ENCODE results near the gene RIPOR3. TPM values are rescaled to one million over a fixed set of nuclear protein-coding genes. Genes with fewer than 3 reads are reported as not detected.

Gene RIPOR3
- total RNA-seq, 2 donors from 2014 or later, result 4.5 to 8.4 TPM

- H3K4me1 ChIP-seq (ENCODE audit: control insufficient read depth in 1 of 2, low read depth in 2 of 2), result peaks cover 20 to 52% of the 10 kb centered on the region in 2 donors
- H3K27ac ChIP-seq, result peak overlapping the region; percentile 83 to 88
- H3K27me3 ChIP-seq (replicated peaks; ENCODE audit: insufficient read depth), result no peaks in the 10 kb centered on the region
- no peak for TF ChIP-seq CTCF (IDR thresholded peaks at IDR 0.05)
- DNase-seq (ENCODE audit: low spot score), result no peak
- H3K36me3 ChIP-seq, result no peaks in the 10 kb centered on the region
- ATAC-seq (ENCODE audit: insufficient number of reproducible peaks, low FRiP score, low read depth), result no peak
- no peaks in the 10 kb centered on the region for H3K9me3 ChIP-seq
- H3K4me3 ChIP-seq, result no peak overlapping the region
Measured at GRCh38 chr20:50562262-50562701, 129.1 kb downstream of the RIPOR3 start.

GRCh38 chr20:50561379-50562078, 129.8 kb downstream of the RIPOR3 start:
- no peak for TF ChIP-seq CTCF (IDR thresholded peaks at IDR 0.05)
- Histone ChIP-seq H3K4me1 (ENCODE audit: control insufficient read depth in 1 of 2, low read depth in 2 of 2) (peaks cover 20 to 52% of the 10 kb centered on the region in 2 donors), H3K27ac (peak overlapping the region; percentile 83 to 88), H3K27me3 (replicated peaks; ENCODE audit: insufficient read depth) (no peaks in the 10 kb centered on the region), H3K9me3 (no peaks in the 10 kb centered on the region), H3K36me3 (no peaks in the 10 kb centered on the region), H3K4me3 (peak overlapping the region; percentile 37)
- ATAC-seq (ENCODE audit: insufficient number of reproducible peaks, low FRiP score, low read depth) (peak; percentile 83), DNase-seq (ENCODE audit: low spot score) (peak; percentile 44)

GRCh38 chr20:50560867-50561266, 130.5 kb downstream of the RIPOR3 start:
- Histone ChIP-seq H3K27ac (peak overlapping the region; percentile 83 to 88), H3K9me3 (no peaks in the 10 kb centered on the region), H3K27me3 (replicated peaks; ENCODE audit: insufficient read depth) (no peaks in the 10 kb centered on the region), H3K4me3 (peak overlapping the region; percentile 37), H3K4me1 (ENCODE audit: control insufficient read depth in 1 of 2, low read depth in 2 of 2) (peaks cover 20 to 52% of the 10 kb centered on the region in 2 donors), H3K36me3 (no peaks in the 10 kb centered on the region)
- DNase-seq (ENCODE audit: low spot score) (no peak), ATAC-seq (ENCODE audit: insufficient number of reproducible peaks, low FRiP score, low read depth) (no peak)
- TF ChIP-seq CTCF (IDR thresholded peaks at IDR 0.05), result no peak

GRCh38 chr20:50559856-50560638, 131.3 kb downstream of the RIPOR3 start:
- Histone ChIP-seq H3K4me3 (no peak overlapping the region), H3K9me3 (no peaks in the 10 kb centered on the region), H3K27me3 (replicated peaks; ENCODE audit: insufficient read depth) (no peaks in the 10 kb centered on the region), H3K36me3 (no peaks in the 10 kb centered on the region), H3K27ac (peak overlapping the region in 1 of 2 donors; percentile 5), H3K4me1 (ENCODE audit: control insufficient read depth in 1 of 2, low read depth in 2 of 2) (peaks cover 20 to 47% of the 10 kb centered on the region in 2 donors)
- ATAC-seq (ENCODE audit: insufficient number of reproducible peaks, low FRiP score, low read depth), result no peak
- no peak for DNase-seq (ENCODE audit: low spot score)
- no peak for TF ChIP-seq CTCF (IDR thresholded peaks at IDR 0.05)

- no peaks in the 10 kb centered on the region for H3K36me3 ChIP-seq
- H3K4me1 ChIP-seq (ENCODE audit: control insufficient read depth in 1 of 2, low read depth in 2 of 2), result peaks cover 23 to 38% of the 10 kb centered on the region in 2 donors
- DNase-seq (ENCODE audit: low spot score) (no peak), ATAC-seq (ENCODE audit: insufficient number of reproducible peaks, low FRiP score, low read depth) (no peak)
- H3K9me3 ChIP-seq, result no peaks in the 10 kb centered on the region
- no peaks in the 10 kb centered on the region for H3K27me3 ChIP-seq (replicated peaks; ENCODE audit: insufficient read depth)
- no peak for TF ChIP-seq CTCF (IDR thresholded peaks at IDR 0.05)
- no peak overlapping the region for H3K27ac ChIP-seq
- H3K4me3 ChIP-seq, result no peak overlapping the region
Measured at GRCh38 chr20:50559149-50559548, 132.2 kb downstream of the RIPOR3 start.
